ENCODE data around the gene HECTD3.
A peak's percentile ranks its signal among the peaks of the same experiment; 100 is the strongest.
"Not testable (repeated sequence)": the region's sequence is repeated elsewhere in the genome, so short reads cannot be mapped to it uniquely, and the experiment has no call there.

The HECTD3 gene

DNA sequence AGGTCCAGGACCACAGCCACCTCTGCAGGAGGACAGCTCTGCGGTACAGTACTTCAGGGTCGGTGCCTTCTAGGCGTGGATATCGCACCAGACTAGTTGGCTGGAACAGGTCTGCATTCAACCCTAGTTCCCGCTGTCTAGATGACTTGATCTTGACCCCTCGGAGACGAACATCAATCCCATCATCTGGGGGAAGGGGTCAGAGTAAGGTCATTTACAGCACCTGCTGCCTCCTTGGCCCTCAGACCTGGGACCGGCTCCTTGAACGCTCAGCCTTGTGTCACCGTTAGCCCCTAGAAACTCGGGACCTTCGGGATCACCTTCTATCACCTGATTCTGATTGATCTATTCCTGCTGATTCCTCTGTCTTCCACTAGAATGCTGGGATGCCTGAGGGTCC, 2.6 kb downstream of the HECTD3 start:
- Mint-ChIP-seq H3K4me3 (no peak overlapping the region), H3K27ac (peak overlapping the region; percentile 66), H3K27me3 (no peaks in the 10 kb centered on the region), H3K36me3 (ENCODE audit: low read depth) (peaks cover 79% of the 10 kb centered on the region), H3K4me1 (ENCODE audit: low read depth) (peaks cover 35% of the 10 kb centered on the region), H3K9me3 (no peaks in the 10 kb centered on the region)
- DNase-seq: no peak

DNA sequence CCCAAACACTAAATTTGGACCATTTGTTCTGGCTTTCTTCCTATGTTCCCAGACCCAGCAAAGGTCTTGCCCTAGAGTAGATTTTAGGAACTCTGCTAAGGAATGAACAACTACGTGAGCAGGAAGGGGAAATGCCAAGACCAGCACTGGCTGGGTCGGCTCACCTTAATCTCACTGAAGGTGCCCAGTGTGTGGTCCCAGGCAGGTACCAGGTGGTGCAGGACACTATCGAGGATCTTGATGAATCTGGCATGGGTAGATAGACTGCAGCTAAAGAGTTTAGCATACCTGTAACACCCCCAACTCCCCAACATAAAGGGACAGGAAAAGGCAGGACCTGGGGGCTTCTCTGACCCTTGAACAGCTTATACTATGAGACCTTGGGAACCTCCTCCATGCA, 3.0 kb downstream of the HECTD3 start:
- Mint-ChIP-seq H3K9me3 (no peaks in the 10 kb centered on the region), H3K4me3 (no peak overlapping the region), H3K27ac (no peak overlapping the region), H3K4me1 (ENCODE audit: low read depth) (peaks cover 31% of the 10 kb centered on the region), H3K27me3 (no peaks in the 10 kb centered on the region), H3K36me3 (ENCODE audit: low read depth) (peaks cover 80% of the 10 kb centered on the region)
- DNase-seq: peak; percentile 9

DNA sequence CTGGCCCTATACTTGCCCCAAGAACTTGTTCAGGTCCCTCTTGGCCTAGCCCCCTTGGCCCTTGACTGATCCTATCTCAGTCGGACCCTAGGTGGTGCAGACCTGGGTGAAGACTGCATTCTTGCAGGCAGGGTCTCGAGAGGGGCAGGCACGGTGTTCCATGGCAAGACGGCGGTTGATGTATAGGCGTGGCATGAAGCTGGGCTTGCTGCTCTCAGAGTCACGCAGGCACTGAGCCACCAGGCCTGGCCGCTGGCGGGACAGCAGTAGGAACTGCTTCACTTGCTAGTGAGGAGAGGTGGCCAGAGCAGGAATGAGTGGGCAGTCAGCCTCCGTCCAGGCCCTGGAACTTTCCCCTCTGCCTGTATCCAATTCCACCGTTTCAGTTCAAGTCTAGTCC, 3.8 kb downstream of the HECTD3 start:
- H3K27me3 Mint-ChIP-seq: no peaks in the 10 kb centered on the region
- no peak overlapping the region for H3K27ac Mint-ChIP-seq
- no peaks in the 10 kb centered on the region for H3K9me3 Mint-ChIP-seq
- peaks cover 28% of the 10 kb centered on the region for H3K4me1 Mint-ChIP-seq (ENCODE audit: low read depth)
- no peak overlapping the region for H3K4me3 Mint-ChIP-seq
- H3K36me3 Mint-ChIP-seq (ENCODE audit: low read depth): peaks cover 80% of the 10 kb centered on the region
- DNase-seq: peak; percentile 18

DNA sequence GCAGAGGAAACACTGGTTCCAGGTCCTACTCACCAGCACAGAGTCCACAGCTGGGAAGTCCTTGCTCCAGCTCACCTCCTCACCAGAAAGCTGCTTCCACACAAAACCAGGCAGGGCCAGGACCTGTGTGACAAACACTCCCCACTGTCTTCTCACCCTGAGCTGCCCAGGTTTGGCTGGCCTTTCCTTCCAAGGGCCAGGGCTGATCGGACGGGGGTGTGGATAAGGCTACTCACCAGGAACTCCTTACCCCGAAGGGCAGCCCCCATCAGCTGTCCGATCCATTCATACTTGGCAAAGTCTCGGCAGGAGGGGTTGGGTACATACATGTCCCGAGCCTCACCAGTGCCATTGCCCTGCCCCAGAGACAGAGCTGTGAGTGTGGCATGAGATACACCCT, 5.4 kb downstream of the HECTD3 start:
- Mint-ChIP-seq H3K27ac (peak overlapping the region; percentile 4), H3K9me3 (no peaks in the 10 kb centered on the region), H3K36me3 (ENCODE audit: low read depth) (peaks cover 80% of the 10 kb centered on the region), H3K4me3 (no peak overlapping the region), H3K27me3 (no peaks in the 10 kb centered on the region), H3K4me1 (ENCODE audit: low read depth) (peaks cover 21% of the 10 kb centered on the region)
- no peak for DNase-seq

DNA sequence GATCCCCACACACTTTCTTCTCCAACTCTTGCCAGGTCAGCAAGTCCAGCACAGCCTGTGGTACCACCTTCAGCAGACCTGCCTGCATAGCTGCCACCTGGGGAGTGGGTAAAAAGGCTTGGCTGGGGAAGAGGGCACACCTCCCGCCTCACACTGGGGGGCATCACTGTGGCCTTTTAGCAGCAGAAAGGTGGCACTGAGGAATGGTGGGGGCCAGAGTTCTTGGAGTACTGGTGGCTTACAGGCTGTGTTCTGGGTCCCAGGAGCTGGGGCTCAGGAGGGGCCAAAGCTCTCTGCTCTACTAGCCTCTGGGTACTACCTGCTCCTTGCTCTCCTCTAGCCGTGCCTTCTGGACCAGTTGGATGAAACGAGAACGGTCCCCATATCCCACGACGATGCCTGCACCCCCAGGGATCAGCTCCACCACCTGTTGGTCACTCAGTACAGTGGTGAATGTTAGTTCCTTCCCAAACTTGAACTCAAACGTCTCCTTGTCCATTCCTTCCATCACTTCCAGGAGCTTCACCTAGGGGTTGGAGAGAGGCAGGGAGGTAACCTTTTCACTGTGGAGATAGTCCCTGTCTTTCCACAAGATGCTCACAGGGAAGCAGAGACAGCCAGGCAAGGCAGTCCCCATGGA, 6.7 kb downstream of the HECTD3 start:
- Mint-ChIP-seq H3K27me3 (no peaks in the 10 kb centered on the region), H3K27ac (no peak overlapping the region), H3K36me3 (ENCODE audit: low read depth) (peaks cover 73% of the 10 kb centered on the region), H3K9me3 (no peaks in the 10 kb centered on the region), H3K4me1 (ENCODE audit: low read depth) (peaks cover 13% of the 10 kb centered on the region), H3K4me3 (no peak overlapping the region)
- no peak for DNase-seq

DNA sequence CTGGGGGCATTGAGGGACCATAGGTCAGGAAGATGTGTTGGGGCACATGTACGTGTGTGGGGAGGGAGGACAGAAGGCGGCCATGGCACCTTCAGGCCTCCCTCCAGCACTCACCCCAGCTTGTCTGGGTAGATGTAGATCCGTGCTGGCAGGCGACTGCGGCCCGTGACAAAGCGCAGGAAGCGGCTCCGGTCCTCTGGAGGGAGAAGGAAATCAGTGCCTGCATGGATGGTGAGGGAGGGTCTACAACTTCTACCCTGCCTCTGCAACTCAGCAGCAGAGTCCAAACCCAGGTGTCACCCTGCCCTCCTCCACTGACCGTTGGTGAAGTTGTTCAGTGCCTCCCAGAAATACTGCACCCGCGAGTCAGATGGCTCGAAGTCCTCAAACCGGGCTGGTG, 7.4 kb downstream of the HECTD3 start:
- Mint-ChIP-seq H3K4me3 (no peak overlapping the region), H3K9me3 (no peaks in the 10 kb centered on the region), H3K4me1 (ENCODE audit: low read depth) (peaks cover 6% of the 10 kb centered on the region), H3K27me3 (no peaks in the 10 kb centered on the region), H3K27ac (no peak overlapping the region), H3K36me3 (ENCODE audit: low read depth) (peaks cover 68% of the 10 kb centered on the region)
- DNase-seq: no peak

DNA sequence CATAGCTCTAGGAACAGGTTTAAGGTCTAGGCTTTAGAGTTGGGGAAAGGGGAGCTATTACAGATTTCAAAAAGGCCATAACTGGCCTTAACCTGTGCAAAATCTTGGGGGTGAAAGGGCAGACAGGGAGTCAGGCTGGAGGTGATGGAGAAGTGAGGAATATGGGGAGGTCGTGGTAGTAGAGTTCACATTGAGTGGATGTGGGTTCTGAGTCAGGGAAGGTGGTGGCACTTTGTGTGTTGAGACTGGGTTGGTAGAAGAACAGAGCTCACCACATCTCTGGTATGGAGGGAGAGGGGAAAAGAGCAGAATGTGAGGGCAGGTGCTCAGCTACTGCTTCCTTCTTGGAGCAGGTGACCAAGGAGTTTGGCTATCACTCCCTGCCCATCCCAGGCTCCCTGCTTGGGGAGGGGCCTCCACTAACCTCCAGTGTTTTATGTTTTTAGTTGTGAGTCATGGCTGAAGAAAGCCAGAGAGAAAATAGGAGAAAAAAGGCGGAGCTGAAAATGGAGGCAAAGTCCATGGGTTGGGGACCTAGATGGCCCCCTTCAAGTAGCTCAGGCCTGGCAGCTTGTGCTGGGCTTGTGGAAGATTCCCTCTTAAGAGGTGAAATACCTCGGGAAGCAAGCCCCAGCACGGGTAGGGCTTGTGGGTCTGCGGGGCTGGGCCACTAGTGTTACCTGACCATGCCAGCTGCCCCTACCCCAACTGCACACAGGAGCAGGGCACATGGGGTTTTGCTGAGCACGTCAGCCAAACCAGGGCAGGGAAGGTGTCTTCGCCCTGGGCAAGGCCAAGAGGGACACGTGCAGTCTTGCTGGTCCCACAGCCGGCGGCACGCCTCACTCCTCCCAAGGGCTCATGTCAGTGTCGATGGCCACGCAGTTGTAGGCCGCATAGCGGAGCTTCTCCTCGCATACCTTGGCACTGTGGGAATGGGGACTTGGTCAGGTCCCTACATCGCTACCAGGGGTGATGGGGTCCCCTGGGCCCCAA, 8.2 kb downstream of the HECTD3 start:
- Mint-ChIP-seq H3K27me3 (no peaks in the 10 kb centered on the region), H3K4me3 (no peak overlapping the region), H3K27ac (peak overlapping the region; percentile 22), H3K4me1 (ENCODE audit: low read depth) (peaks cover 6% of the 10 kb centered on the region), H3K9me3 (no peaks in the 10 kb centered on the region), H3K36me3 (ENCODE audit: low read depth) (peaks cover 60% of the 10 kb centered on the region)
- no peak for DNase-seq

DNA sequence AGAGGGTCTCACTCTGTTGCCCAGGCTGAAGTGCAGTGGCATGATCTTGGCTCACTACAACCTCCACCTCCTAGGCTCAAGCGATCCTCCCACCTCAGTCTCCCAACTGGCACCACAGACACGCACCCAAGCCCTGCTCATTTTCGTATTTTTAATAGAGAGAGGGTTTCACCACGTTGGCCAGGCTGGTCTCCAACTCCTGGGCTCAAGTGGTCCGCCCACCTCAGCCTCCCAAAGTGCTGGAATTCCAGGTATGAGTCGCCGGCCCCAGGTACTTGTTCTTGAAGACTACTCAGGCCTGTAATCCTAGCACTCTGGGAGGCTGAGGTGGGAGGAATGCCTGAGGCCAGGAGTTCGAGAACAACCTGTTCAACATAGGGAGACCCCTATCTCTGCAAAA, 9.5 kb downstream of the HECTD3 start:
- H3K27me3 Mint-ChIP-seq; H3K4me1 Mint-ChIP-seq (ENCODE audit: low read depth); DNase-seq; H3K9me3 Mint-ChIP-seq; H3K27ac Mint-ChIP-seq; H3K4me3 Mint-ChIP-seq: not testable (repeated sequence)
- H3K36me3 Mint-ChIP-seq (ENCODE audit: low read depth): peaks cover 46% of the 10 kb centered on the region

DNA sequence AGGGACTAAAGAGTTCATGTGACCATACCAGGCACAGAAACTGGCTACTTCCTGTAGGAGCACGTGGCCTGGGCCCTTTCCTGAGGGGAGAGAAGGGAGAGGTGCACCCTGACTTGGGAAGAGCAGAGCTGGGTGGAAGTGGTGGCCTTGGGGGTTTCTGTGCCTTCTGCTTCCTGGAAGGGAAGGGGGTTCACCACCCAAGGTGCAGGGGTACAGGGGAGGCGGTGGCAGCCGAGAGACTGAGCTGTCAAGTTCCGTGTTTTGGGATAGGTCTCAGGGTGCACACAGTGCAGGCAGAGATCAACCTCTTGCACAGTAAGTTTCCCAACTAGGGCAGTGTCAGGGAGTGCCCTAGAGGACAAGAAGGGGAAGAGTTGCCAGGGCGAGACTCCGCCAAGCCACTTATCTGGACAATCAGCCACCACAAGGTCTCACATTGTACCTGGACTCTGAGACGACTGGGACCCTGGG, 10.1 kb downstream of the HECTD3 start:
- Mint-ChIP-seq H3K36me3 (ENCODE audit: low read depth) (peaks cover 41% of the 10 kb centered on the region), H3K27ac (peak overlapping the region; percentile 42), H3K4me1 (ENCODE audit: low read depth) (peaks cover 6% of the 10 kb centered on the region), H3K9me3 (no peaks in the 10 kb centered on the region), H3K4me3 (no peak overlapping the region), H3K27me3 (no peaks in the 10 kb centered on the region)
- no peak for DNase-seq

DNA sequence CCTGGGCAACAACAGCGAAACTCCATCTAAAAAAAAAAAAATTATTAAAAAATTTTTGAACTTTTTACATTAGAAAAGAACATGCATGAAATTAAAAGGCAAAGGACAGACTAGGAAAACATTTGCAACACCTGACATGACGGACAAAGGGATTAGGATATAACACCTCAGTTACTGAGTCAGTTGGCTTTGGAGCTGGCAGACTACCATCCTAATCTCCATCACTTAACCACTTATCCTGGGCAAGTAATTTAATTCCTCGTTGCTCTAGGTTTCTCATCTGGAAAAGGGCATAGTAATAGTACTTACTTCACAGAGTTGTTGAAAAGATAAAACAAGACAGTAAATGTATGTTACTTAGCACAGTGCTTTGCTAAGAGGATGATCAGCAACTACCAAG, 11.9 kb downstream of the HECTD3 start:
- DNase-seq: no peak
- Mint-ChIP-seq H3K36me3 (ENCODE audit: low read depth) (peaks cover 23% of the 10 kb centered on the region), H3K4me3 (no peak overlapping the region), H3K4me1 (ENCODE audit: low read depth) (peaks cover 6% of the 10 kb centered on the region), H3K27me3 (no peaks in the 10 kb centered on the region), H3K9me3 (no peaks in the 10 kb centered on the region), H3K27ac (no peak overlapping the region)

DNA sequence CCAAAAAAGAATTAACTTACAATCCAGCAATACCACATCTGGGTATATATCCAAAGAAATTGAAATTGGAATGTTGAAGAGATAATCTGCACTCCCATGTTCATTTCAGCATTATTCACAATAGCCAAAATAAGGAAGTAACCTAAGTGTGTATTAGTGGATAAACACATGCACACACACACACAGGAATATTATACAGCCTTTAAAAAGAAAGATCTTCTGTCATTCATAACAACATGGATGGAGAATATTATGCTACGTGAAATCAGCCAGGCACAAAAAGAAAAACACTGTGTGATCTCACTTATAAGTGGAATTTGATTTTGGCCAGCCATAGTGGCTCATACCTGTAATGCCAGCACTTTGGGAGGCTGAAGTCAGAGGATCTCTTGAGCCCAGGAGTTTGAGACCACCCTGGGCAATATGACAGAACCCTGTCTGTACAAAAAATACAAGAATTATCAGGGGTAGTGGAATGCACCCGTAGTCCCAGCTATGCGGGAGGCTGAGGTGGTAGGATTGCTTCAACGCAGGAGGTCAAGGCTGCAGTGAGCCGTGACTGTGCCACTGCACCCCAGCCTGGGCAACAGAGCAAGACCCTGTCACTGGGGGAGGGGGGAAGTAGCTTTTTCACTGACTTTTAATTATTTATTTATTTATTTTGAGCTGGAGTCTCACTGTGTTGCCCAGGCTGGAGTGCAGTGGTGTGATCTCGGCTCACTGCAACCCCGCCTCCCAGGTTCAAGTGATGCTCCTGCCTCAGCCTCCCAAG, 15.5 kb downstream of the HECTD3 start:
- no peak for DNase-seq
- no peak overlapping the region for H3K27ac Mint-ChIP-seq
- H3K9me3 Mint-ChIP-seq: no peaks in the 10 kb centered on the region
- H3K4me1 Mint-ChIP-seq (ENCODE audit: low read depth): peaks cover 2% of the 10 kb centered on the region
- H3K4me3 Mint-ChIP-seq: no peak overlapping the region
- no peaks in the 10 kb centered on the region for H3K36me3 Mint-ChIP-seq (ENCODE audit: low read depth)
- no peaks in the 10 kb centered on the region for H3K27me3 Mint-ChIP-seq

DNA sequence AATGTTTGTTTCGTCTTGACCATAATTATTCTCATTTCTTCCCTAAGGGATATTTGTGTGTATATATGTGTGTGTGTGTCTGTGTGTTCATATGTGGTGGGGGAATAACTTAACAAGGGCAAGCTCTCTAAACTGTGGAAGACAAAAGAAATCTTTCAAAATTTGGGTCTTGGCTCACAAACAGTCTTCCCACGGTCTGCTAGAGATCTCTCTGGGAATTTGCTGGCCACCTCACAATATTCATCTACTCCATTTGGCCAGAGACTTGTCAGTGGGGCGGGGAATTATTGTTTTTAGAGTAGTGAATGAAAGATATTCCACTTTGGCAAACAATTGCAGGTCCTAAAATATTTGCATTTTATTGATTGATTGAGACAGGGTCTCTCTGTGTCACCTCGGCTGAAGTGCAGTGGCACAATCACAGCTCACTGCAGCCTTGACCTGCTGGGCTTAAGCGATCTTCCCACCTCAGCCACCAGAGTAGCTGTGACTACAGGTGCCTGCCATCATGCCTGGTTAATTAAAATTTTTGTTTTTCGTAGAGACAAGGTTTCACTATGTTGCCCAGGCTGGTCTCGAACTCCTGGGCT, 16.7 kb downstream of the HECTD3 start:
- Mint-ChIP-seq H3K4me3 (no peak overlapping the region), H3K9me3 (no peaks in the 10 kb centered on the region), H3K36me3 (ENCODE audit: low read depth) (no peaks in the 10 kb centered on the region), H3K27ac (no peak overlapping the region), H3K27me3 (no peaks in the 10 kb centered on the region), H3K4me1 (ENCODE audit: low read depth) (no peaks in the 10 kb centered on the region)
- no peak for DNase-seq

DNA sequence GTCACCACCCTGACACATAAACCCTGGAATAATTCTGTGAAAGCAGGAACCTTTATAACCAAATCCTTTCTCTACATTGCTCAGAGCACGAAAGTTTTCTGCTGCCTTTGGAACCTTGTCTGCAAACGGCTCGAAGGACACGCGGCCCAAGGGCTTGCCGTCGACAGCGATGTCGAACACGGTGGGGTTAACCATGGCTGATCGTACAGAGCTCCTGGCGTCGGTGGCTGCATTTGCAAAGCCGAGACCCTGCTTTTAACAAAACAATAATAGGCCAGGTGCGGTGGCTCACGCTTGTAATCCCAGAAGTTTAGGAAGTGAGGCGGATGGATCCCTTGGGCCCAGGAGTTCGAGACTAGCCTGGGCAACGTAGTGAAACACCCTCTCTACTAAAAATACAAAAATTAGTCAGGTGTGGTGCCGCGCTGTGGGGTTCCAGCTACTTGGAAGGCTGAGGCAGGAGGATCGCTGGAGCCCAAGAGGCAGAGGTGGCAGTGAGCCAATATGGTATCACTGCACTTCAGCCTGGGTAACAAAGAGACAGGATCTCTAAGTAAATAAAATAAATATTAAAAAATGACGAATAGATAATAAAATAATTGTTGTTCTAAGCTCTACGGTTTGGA, 22.5 kb downstream of the HECTD3 start:
- H3K27me3 Mint-ChIP-seq: no peaks in the 10 kb centered on the region

More for the DNA sequence above, 22.5 kb downstream of the HECTD3 start:
- Mint-ChIP-seq H3K27ac (no peak overlapping the region), H3K4me1 (ENCODE audit: low read depth) (peaks cover 20% of the 10 kb centered on the region), H3K4me3 (no peak overlapping the region), H3K36me3 (ENCODE audit: low read depth) (peaks cover 18% of the 10 kb centered on the region), H3K9me3 (no peaks in the 10 kb centered on the region)
- DNase-seq: no peak
